ENCODE measurements around the gene SLC4A2.

GRCh38 chr7:151060113-151060415 is 675 bp downstream of the SLC4A2 start:
- TF ChIP-seq CREB5 (CRISPR knock-in tag; IDR thresholded peaks at IDR 0.05; ENCODE audit: low read depth) = no peak
- no peak for TF ChIP-seq TSHZ2 (CRISPR knock-in tag; IDR thresholded peaks at IDR 0.05)
- no peak for TF ChIP-seq BACH2 (CRISPR knock-in tag; IDR thresholded peaks at IDR 0.05; ENCODE audit: borderline replicate concordance)
- no peak for TF ChIP-seq ARNTL (CRISPR knock-in tag; IDR thresholded peaks at IDR 0.05; ENCODE audit: borderline replicate concordance, low read depth)
- TF ChIP-seq ZNF70 (CRISPR knock-in tag; IDR thresholded peaks at IDR 0.05) = no peak
- no peak for TF ChIP-seq OSR1 (CRISPR knock-in tag; IDR thresholded peaks at IDR 0.05)
- no peak for TF ChIP-seq TOX (CRISPR knock-in tag; IDR thresholded peaks at IDR 0.05; ENCODE audit: borderline replicate concordance)
- no peak for TF ChIP-seq CSRNP3 (CRISPR knock-in tag; IDR thresholded peaks at IDR 0.05)
- no peak for TF ChIP-seq ZC3H10 (CRISPR knock-in tag; IDR thresholded peaks at IDR 0.05)
